Kidney (tissue), 14 donors: ENCODE measurements around the gene PNMA8C. TPM values are rescaled to one million over a fixed set of nuclear protein-coding genes. Genes with fewer than 3 reads are reported as not detected.

Source experiments
- DNase-seq, 5 donors: peaks; one replicate each; pipeline ENCODE4 v3.0.0-alpha.2; 2013 to 2020
- FAIRE-seq: peaks from 2 replicates; lab custom pipeline; 2012; peaks lifted over from hg19 to GRCh38; lab: Jason Lieb, UNC
- H3K27ac ChIP-seq, 2 donors: one replicate each; pipeline ENCODE4 v1.7.0; 2013; ENCODE audit warnings: low read depth in 2 of 2, low read length in 2 of 2, inconsistent platforms in 1 of 2
- H3K27me3 ChIP-seq: one replicate; pipeline ENCODE4 v1.7.1; 2013; ENCODE audit warnings: low read length, inconsistent platforms; ENCODE audit not compliant: control insufficient read depth, insufficient read depth
- H3K36me3 ChIP-seq, 3 donors: one replicate each; pipeline versions ENCODE4 v1.7.0 to v1.7.1; 2013; ENCODE audit warnings: low read length in 3 of 3, control low read depth in 1 of 3, inconsistent platforms in 1 of 3; ENCODE audit not compliant: insufficient read depth in 3 of 3, control insufficient read depth in 2 of 3
- H3K4me1 ChIP-seq, 3 donors: one replicate each; pipeline versions ENCODE4 v1.7.0 to v1.7.1; 2013; ENCODE audit warnings: low read length in 3 of 3, inconsistent platforms in 1 of 3, low read depth in 1 of 3; ENCODE audit not compliant: control insufficient read depth in 2 of 3, insufficient read depth in 2 of 3
- H3K4me3 ChIP-seq, 3 donors: one replicate each; pipeline versions ENCODE4 v1.7.0 to v1.8.1; 2013; ENCODE audit warnings: low read length in 3 of 3, control low read depth in 1 of 3, inconsistent platforms in 1 of 3
- H3K9ac ChIP-seq, 3 donors: one replicate each; pipeline versions ENCODE4 v1.7.0 to v1.7.1; 2013; ENCODE audit warnings: low read length in 3 of 3, control low read depth in 1 of 3, inconsistent platforms in 1 of 3
- H3K9me3 ChIP-seq, 3 donors: one replicate each; pipeline versions ENCODE4 v1.7.0 to v1.7.1; 2013; ENCODE audit warnings: low read length in 3 of 3, control low read depth in 1 of 3, inconsistent platforms in 1 of 3; ENCODE audit not compliant: control insufficient read depth in 2 of 3, insufficient read depth in 1 of 3
- intact Hi-C: fragments of 100-400 bp; cut with DNase I; formaldehyde crosslinking; loops from one replicate; pipeline ENCODE4 v1.11.1; 2022
- polyA plus RNA-seq: library from polyadenylated mRNA; stranded (reverse); fragments of 350-450 nt; fragmentation: Illumina TruSeq; extraction: RNeasy Lipid Tissue Mini Kit (QIAGEN cat#74804); gene quantifications from one replicate; pipeline ENCODE4 v1.2.3, GENCODE V29; 2014; ENCODE audit warnings: low read depth, low replicate concordance; ENCODE audit not compliant: insufficient read depth
- total RNA-seq: library from RNA; stranded (reverse); fragmentation: NEBNext Ultra II Directional; extraction: Animal tissue kit (Norgen Biotek cat#: 25700); gene quantifications from one replicate; pipeline ENCODE4 v1.2.1, GENCODE V29; 2021
- TF ChIP-seq, protein P1 (sequence below): IDR thresholded peaks from 3 replicates; pipeline ENCODE4 v1.5.1; 2012; ENCODE audit warnings: mild to moderate bottlenecking, moderate library complexity, borderline replicate concordance; ENCODE audit not compliant: insufficient read depth; ENCODE audit errors: extremely low read depth
- donor health status: control.
- donor health status: control.
- donor health status: control.
- donor health status: control.
- donor health status: control.
- donor health status: DM: yes; HTN: yes; CAD: no.
- donor health status: Normal renal cell carcinoma (clear cell type).

Gene PNMA8C
- total and polyA plus RNA-seq, 2 donors from 2014 or later = 0.09 TPM

DNA sequence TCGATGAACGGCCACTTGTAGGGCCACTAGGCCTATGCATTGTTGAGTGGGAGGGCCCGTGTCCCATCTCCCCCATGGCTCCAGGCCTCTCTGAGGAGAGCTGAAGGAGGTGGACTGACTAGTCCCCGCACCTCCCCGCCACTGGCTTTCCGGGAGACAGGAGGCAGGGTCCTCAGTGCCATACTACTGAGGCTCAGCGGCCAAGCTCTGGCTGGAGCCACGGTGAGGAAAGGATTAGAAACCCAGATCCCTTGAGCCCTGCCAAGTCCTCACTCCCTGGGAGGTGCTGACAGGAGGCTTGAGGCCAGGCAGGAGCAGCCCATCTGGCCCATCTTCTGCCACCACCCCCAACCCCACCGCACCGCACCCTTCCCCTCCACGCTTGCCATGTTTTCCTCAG, 44.3 kb downstream of the PNMA8C start:
- DNase-seq (peak in 1 of 5 donors; percentile 53), FAIRE-seq (no peak)
- no peak overlapping the region for H3K27ac ChIP-seq
- H3K9me3 ChIP-seq = no peaks in the 10 kb centered on the region
- TF ChIP-seq, protein P1, sequence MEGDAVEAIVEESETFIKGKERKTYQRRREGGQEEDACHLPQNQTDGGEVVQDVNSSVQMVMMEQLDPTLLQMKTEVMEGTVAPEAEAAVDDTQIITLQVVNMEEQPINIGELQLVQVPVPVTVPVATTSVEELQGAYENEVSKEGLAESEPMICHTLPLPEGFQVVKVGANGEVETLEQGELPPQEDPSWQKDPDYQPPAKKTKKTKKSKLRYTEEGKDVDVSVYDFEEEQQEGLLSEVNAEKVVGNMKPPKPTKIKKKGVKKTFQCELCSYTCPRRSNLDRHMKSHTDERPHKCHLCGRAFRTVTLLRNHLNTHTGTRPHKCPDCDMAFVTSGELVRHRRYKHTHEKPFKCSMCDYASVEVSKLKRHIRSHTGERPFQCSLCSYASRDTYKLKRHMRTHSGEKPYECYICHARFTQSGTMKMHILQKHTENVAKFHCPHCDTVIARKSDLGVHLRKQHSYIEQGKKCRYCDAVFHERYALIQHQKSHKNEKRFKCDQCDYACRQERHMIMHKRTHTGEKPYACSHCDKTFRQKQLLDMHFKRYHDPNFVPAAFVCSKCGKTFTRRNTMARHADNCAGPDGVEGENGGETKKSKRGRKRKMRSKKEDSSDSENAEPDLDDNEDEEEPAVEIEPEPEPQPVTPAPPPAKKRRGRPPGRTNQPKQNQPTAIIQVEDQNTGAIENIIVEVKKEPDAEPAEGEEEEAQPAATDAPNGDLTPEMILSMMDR = no peak
- no peaks in the 10 kb centered on the region for H3K27me3 ChIP-seq
- no peak overlapping the region for H3K9ac ChIP-seq
- no peak overlapping the region for H3K4me3 ChIP-seq
- no peaks in the 10 kb centered on the region for H3K4me1 ChIP-seq
- intact Hi-C loops = no loop called here
- peaks cover 7 to 43% (median 9%) of the 10 kb centered on the region in 3 donors for H3K36me3 ChIP-seq

DNA sequence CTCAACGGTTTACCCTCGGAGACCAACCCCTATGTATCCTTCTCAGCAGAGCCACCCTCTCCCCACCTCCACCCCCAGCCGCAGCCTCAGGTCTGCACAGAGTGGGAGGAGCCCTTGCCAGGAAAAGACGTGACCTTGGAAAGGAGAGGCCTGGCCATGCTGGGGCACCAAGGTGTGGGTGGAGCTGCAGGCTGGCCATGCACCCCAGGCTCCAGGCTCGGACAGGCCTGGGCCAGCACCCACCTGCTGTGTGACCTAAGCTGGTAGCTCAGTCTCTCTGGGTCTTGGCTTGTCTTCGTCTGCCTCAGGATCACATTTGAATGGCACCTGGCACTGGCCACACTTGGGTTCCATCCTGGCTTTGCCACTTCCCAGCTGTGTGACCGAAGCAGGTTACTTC, 44.9 kb downstream of the PNMA8C start:
- TF ChIP-seq, protein P1 = no peak
- Histone ChIP-seq H3K9me3 (no peaks in the 10 kb centered on the region), H3K4me1 (no peaks in the 10 kb centered on the region), H3K4me3 (no peak overlapping the region), H3K36me3 (peaks cover 6 to 41% (median 8%) of the 10 kb centered on the region in 3 donors), H3K27ac (no peak overlapping the region), H3K27me3 (no peaks in the 10 kb centered on the region), H3K9ac (no peak overlapping the region)
- DNase-seq = peak in 2 of 5 donors; percentile 34 to 76
- no peak for FAIRE-seq
- intact Hi-C loops = no loop called here

DNA sequence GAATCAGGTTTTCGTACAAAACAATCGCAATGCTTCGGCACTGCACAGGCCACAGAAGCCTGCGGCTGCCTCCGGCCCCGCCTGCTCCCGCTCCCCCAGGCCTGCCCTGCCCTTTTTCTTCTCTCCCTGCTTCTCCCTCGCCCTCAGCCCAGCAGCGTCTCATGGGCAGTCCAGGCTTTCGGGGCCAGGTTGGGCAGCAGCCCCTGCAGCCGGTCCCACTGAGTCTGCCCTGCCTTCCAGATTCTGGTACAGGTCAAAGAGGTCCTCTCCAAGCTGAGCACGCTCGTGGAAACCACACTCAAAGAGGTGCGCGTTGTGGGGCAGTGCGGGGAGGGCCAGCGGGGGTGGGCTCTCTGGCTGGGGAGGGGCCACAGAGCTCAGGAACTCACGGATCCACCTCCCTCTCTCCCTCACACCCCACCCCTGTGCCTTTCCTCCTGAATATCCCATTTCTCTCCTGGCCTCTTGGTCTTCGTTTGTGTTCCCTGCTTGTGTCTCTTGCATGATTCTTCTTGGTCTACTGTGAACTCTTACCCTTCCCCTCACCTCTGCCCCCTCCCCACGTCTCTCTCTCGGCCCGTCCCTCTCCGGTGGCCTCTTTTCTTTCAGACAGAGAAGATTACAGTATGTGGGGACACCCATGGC, 45.4 kb downstream of the PNMA8C start:
- Histone ChIP-seq H3K27me3 (no peaks in the 10 kb centered on the region), H3K4me1 (no peaks in the 10 kb centered on the region), H3K36me3 (peaks cover 3 to 35% (median 5%) of the 10 kb centered on the region in 3 donors), H3K27ac (no peak overlapping the region), H3K9ac (no peak overlapping the region), H3K4me3 (no peak overlapping the region), H3K9me3 (no peaks in the 10 kb centered on the region)
- TF ChIP-seq, protein P1 = no peak
- intact Hi-C loops = no loop called here
- FAIRE-seq (no peak), DNase-seq (no peak)
